HepG2 (cell line): ENCODE results near the gene WNK2.

ENCODE experiments used
- CTCF ChIP-seq: sonication (generic); formaldehyde crosslinking; IDR thresholded peaks from 2 replicates; pipeline ENCODE4 v1.5.0; 2020; ENCODE audit warnings: mild to moderate bottlenecking, missing genetic modification reagents, moderate library complexity
- DZIP1 ChIP-seq: sonication (generic); formaldehyde crosslinking; IDR thresholded peaks from 2 replicates; pipeline ENCODE4 v1.5.0; 2020; ENCODE audit warnings: mild to moderate bottlenecking, missing genetic modification reagents
- EP300 ChIP-seq, 3 experiments: sonication (generic) in 1 of 3; formaldehyde crosslinking in 1 of 3; IDR thresholded peaks; 2 replicates each; pipeline versions ENCODE4 v1.5.1 to v1.6.1; 2011 to 2020; ENCODE audit warnings: low read depth in 2 of 3, low read length in 2 of 3, borderline replicate concordance in 1 of 3, improper control_type of control experiment in 1 of 3, mild to moderate bottlenecking in 1 of 3, missing genetic modification reagents in 1 of 3, moderate library complexity in 1 of 3
- IRF9 ChIP-seq: sonication (generic); formaldehyde crosslinking; IDR thresholded peaks from 2 replicates; pipeline ENCODE4 v1.8.0; 2022; ENCODE audit warnings: missing genetic modification reagents, mild to moderate bottlenecking, borderline replicate concordance
- KAT7 ChIP-seq: IDR thresholded peaks from 2 replicates; pipeline ENCODE4 v1.6.1; 2018; ENCODE audit warnings: borderline replicate concordance, missing compliant biosample characterization
- NR3C1 ChIP-seq: sonication (generic); formaldehyde crosslinking; IDR thresholded peaks from 2 replicates; pipeline ENCODE4 v1.4.0; 2020; ENCODE audit warnings: missing genetic modification reagents
- PBX2 ChIP-seq: IDR thresholded peaks from 2 replicates; pipeline ENCODE4 v1.6.1; 2016; ENCODE audit warnings: control low read depth
- POLR2AphosphoS5 ChIP-seq: IDR thresholded peaks from 2 replicates; pipeline ENCODE4 v1.6.1; 2012; ENCODE audit warnings: low read depth, low read length
- SETDB1 ChIP-seq: sonication (generic); formaldehyde crosslinking; IDR thresholded peaks from 2 replicates; pipeline ENCODE4 v1.5.1; 2020; ENCODE audit warnings: missing genetic modification reagents, mild to moderate bottlenecking, borderline replicate concordance
- TAF1 ChIP-seq: sonication (generic); formaldehyde crosslinking; IDR thresholded peaks from 2 replicates; pipeline ENCODE4 v1.4.0; 2020; ENCODE audit warnings: missing genetic modification reagents
- ZNF512 ChIP-seq: sonication (generic); formaldehyde crosslinking; IDR thresholded peaks from 2 replicates; pipeline ENCODE4 v1.4.0; 2020; ENCODE audit warnings: mild to moderate bottlenecking, missing genetic modification reagents
- ZNF672 ChIP-seq: sonication (generic); formaldehyde crosslinking; IDR thresholded peaks from 2 replicates; pipeline ENCODE4 v1.8.1; 2022; ENCODE audit warnings: missing genetic modification reagents
- ZNF703 ChIP-seq: sonication (generic); formaldehyde crosslinking; IDR thresholded peaks from 2 replicates; pipeline ENCODE4 v1.5.1; 2020; ENCODE audit warnings: missing genetic modification reagents, mild to moderate bottlenecking, moderate library complexity, borderline replicate concordance
- ZSCAN29 ChIP-seq: sonication (generic); formaldehyde crosslinking; conservative IDR thresholded peaks from 2 replicates; pipeline ENCODE4 v1.4.0; 2020; ENCODE audit warnings: mild to moderate bottlenecking, missing genetic modification reagents

GRCh38 chr9:93309889-93310425, 126.0 kb downstream of the WNK2 start:
- TF ChIP-seq POLR2AphosphoS5 (no peak), KAT7 (CRISPR knock-in tag) (no peak), EP300 (IDR thresholded peaks at IDR 0.05; ENCODE audit: low read depth in 2 of 2, low read length in 2 of 2) (no peak), EP300 (CRISPR knock-in tag; IDR thresholded peaks at IDR 0.05; ENCODE audit: borderline replicate concordance) (no peak), TAF1 (CRISPR knock-in tag) (no peak), ZNF703 (no peak), DZIP1 (CRISPR knock-in tag) (no peak), CTCF (CRISPR knock-in tag) (no peak), IRF9 (CRISPR knock-in tag) (no peak), ZNF512 (CRISPR knock-in tag) (no peak), SETDB1 (CRISPR knock-in tag) (no peak), NR3C1 (CRISPR knock-in tag) (no peak), ZSCAN29 (CRISPR knock-in tag) (no peak), ZNF672 (CRISPR knock-in tag) (no peak), PBX2 (CRISPR knock-in tag) (no peak)
